ENCODE results near the gene AK9. TPM values are rescaled to one million over a fixed set of nuclear protein-coding genes. Genes with fewer than 3 reads are reported as not detected.

The AK9 gene
- total and polyA plus RNA-seq, 2 of the 8 experiments (the other 6 are each of a cell fraction or from before 2014, with no cell fraction given): 1.8 to 2.2 TPM

- TF ChIP-seq EZH2 (IDR thresholded peaks at IDR 0.05; ENCODE audit: low read depth, low read length, severe bottlenecking) (no peak), TBP (IDR thresholded peaks at IDR 0.05; ENCODE audit: low read depth, low read length) (no peak), FOSL1 (IDR thresholded peaks at IDR 0.05; ENCODE audit: insufficient read depth, low read depth, low read length) (no peak), RXRA (IDR thresholded peaks at IDR 0.05; ENCODE audit: insufficient read depth, low read depth, low read length) (no peak), ATF3 (IDR thresholded peaks at IDR 0.05; ENCODE audit: insufficient read depth, low read depth, low read length) (no peak), TCF12 (IDR thresholded peaks at IDR 0.05; ENCODE audit: low read depth, low read length) (no peak), USF2 (IDR thresholded peaks at IDR 0.05; ENCODE audit: low read length) (no peak)
These were observed 64.7 kb downstream of the AK9 start (continued) for GRCh38 chr6:109626311-109626710.
